ENCODE measurements around the gene SRSF2.
"Not testable (repeated sequence)": the region's sequence is repeated elsewhere in the genome, so short reads cannot be mapped to it uniquely, and the experiment has no call there.

SRSF2 gene

GRCh38 chr17:76737676-76738467 is 741 bp upstream of the SRSF2 start, which contains the start of gene MFSD11:
Gene MFSD11, plus strand, starts transcription at chr17:76738119. Its CDS starts 234 bp downstream, at chr17:76738353.
- DNase-seq, result peak; percentile 98

- peak; percentile 86 for DNase-seq
These were observed 616 bp downstream of the SRSF2 start for GRCh38 chr17:76736349-76737081.

GRCh38 chr17:76735586-76736348 is 1.4 kb downstream of the SRSF2 start:
- DNase-seq, result no peak

- no peak for DNase-seq
These were observed 2.1 kb downstream of the SRSF2 start for GRCh38 chr17:76735006-76735405.

GRCh38 chr17:76734080-76734840 is 2.9 kb downstream of the SRSF2 start:
- DNase-seq, result no peak

GRCh38 chr17:76733618-76733957 is 3.5 kb downstream of the SRSF2 start:
- DNase-seq, result no peak

GRCh38 chr17:76732734-76733617 is 4.2 kb downstream of the SRSF2 start:
- no peak for DNase-seq

GRCh38 chr17:76731800-76732733 is 5.1 kb downstream of the SRSF2 start:
- DNase-seq, result not testable (repeated sequence)

- no peak for DNase-seq
These were observed 9.2 kb downstream of the SRSF2 start for GRCh38 chr17:76727745-76728456.

GRCh38 chr17:76726776-76727718 is 10.1 kb downstream of the SRSF2 start, which contains the start of gene METTL23:
Gene METTL23, plus strand, starts transcription at chr17:76726839. Its CDS starts 2,872 bp downstream, at chr17:76729711.
- peak; percentile 95 for DNase-seq

- DNase-seq, result no peak
These were observed 10.8 kb downstream of the SRSF2 start, which contains the start of gene JMJD6 for GRCh38 chr17:76726231-76726775. Gene JMJD6, minus strand, starts transcription at chr17:76726606. Its CDS starts 131 bp downstream, at chr17:76726475.

- peak; percentile 86 for DNase-seq
These were observed 11.4 kb downstream of the SRSF2 start for GRCh38 chr17:76725580-76726230.

- no peak for DNase-seq
These were observed 13.3 kb downstream of the SRSF2 start for GRCh38 chr17:76723812-76724211.

- not testable (repeated sequence) for DNase-seq
These were observed 14.2 kb downstream of the SRSF2 start for GRCh38 chr17:76722977-76723376.

- no peak for DNase-seq
These were observed 14.9 kb downstream of the SRSF2 start for GRCh38 chr17:76722279-76722678.

GRCh38 chr17:76721463-76721862 is 15.7 kb downstream of the SRSF2 start:
- no peak for DNase-seq

GRCh38 chr17:76720941-76721340 is 16.2 kb downstream of the SRSF2 start:
- no peak for DNase-seq

Measured in activated CD8-positive, alpha-beta memory T cell treated with anti-CD3 and anti-CD28 coated beads for 24 hours (primary cell).